IMR-90 (cell line): ENCODE measurements around the gene CREB5.

ENCODE experiments used
- MAZ ChIP-seq: IDR thresholded peaks from 2 replicates; pipeline ENCODE4 v1.6.1; 2012; ENCODE audit warnings: low read depth, mild to moderate bottlenecking, low read length, improper control_type of control experiment, moderate library complexity, borderline replicate concordance
- POLR2A ChIP-seq: IDR thresholded peaks from 2 replicates; pipeline ENCODE4 v1.6.1; 2012; ENCODE audit warnings: mild to moderate bottlenecking, low read depth, low read length
- RAD21 ChIP-seq: IDR thresholded peaks from 2 replicates; pipeline ENCODE4 v1.6.1; 2012; ENCODE audit warnings: low read length, improper control_type of control experiment
- TF ChIP-seq, protein P1 (sequence below): conservative IDR thresholded peaks from 2 replicates; pipeline ENCODE4 v1.5.1; 2012; ENCODE audit warnings: mild to moderate bottlenecking, low read depth, low read length, improper control_type of control experiment

GRCh38 chr7:28435152-28435551 lies 22.8 kb downstream of the CREB5 start:
- no peak for TF ChIP-seq POLR2A
- no peak for TF ChIP-seq RAD21
- TF ChIP-seq, protein P1, sequence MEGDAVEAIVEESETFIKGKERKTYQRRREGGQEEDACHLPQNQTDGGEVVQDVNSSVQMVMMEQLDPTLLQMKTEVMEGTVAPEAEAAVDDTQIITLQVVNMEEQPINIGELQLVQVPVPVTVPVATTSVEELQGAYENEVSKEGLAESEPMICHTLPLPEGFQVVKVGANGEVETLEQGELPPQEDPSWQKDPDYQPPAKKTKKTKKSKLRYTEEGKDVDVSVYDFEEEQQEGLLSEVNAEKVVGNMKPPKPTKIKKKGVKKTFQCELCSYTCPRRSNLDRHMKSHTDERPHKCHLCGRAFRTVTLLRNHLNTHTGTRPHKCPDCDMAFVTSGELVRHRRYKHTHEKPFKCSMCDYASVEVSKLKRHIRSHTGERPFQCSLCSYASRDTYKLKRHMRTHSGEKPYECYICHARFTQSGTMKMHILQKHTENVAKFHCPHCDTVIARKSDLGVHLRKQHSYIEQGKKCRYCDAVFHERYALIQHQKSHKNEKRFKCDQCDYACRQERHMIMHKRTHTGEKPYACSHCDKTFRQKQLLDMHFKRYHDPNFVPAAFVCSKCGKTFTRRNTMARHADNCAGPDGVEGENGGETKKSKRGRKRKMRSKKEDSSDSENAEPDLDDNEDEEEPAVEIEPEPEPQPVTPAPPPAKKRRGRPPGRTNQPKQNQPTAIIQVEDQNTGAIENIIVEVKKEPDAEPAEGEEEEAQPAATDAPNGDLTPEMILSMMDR: no peak
- no peak for TF ChIP-seq MAZ
